CD14-positive monocyte (primary cell): Measurements from ENCODE around the gene DNAAF3. TPM values are rescaled to one million over a fixed set of nuclear protein-coding genes. Genes with fewer than 3 reads are reported as not detected.

ENCODE experiments used
- DNase-seq, 3 donors: peaks; one replicate each; pipeline ENCODE4 v3.0.0-alpha.2; 2011 to 2022
- H2AFZ ChIP-seq: 2 replicates; pipeline ENCODE4 v1.6.0; 2012; ENCODE audit warnings: mild to moderate bottlenecking, low read depth, low read length, inconsistent platforms; ENCODE audit not compliant: insufficient read depth, poor library complexity, severe bottlenecking
- H3K27ac ChIP-seq, 2 donors: 1 replicate in 1 of 2; 2 replicates in 1 of 2; pipeline ENCODE4 v1.5.1; 2012 to 2013; ENCODE audit warnings: low read length in 2 of 2, control low read depth in 1 of 2, inconsistent platforms in 1 of 2, low read depth in 1 of 2, mild to moderate bottlenecking in 1 of 2
- H3K27me3 ChIP-seq, 2 donors: one replicate each; pipeline versions ENCODE4 v1.6.0 to v1.6.1; 2011 to 2013; ENCODE audit warnings: low read length in 2 of 2; ENCODE audit not compliant: control insufficient read depth in 2 of 2, insufficient read depth in 2 of 2
- H3K36me3 ChIP-seq, 2 donors: replicated peaks in 1 of 2; 1 replicate in 1 of 2; 2 replicates in 1 of 2; pipeline versions ENCODE4 v1.5.1 to v1.6.1; 2012 to 2013; ENCODE audit warnings: low read length in 2 of 2, control low read depth in 1 of 2, inconsistent platforms in 1 of 2, mild to moderate bottlenecking in 1 of 2; ENCODE audit not compliant: insufficient read depth in 2 of 2, control insufficient read depth in 1 of 2
- H3K4me1 ChIP-seq, 2 donors: 1 replicate in 1 of 2; 2 replicates in 1 of 2; pipeline versions ENCODE4 v1.5.1 to v1.6.1; 2012 to 2013; ENCODE audit warnings: low read length in 2 of 2, control low read depth in 1 of 2, inconsistent platforms in 1 of 2, mild to moderate bottlenecking in 1 of 2, moderate library complexity in 1 of 2; ENCODE audit not compliant: insufficient read depth in 2 of 2, control insufficient read depth in 1 of 2
- H3K4me2 ChIP-seq: replicated peaks from 2 replicates; pipeline ENCODE3; 2012; ENCODE audit warnings: low read length, moderate library complexity, mild to moderate bottlenecking; ENCODE audit not compliant: poor library complexity, severe bottlenecking; ENCODE audit errors: extremely low read depth
- H3K4me3 ChIP-seq, 3 experiments: fragments of 200-600 bp in 1 of 3; sonication (generic) in 1 of 3; replicated peaks in 1 of 3; 1 replicate in 2 of 3; 2 replicates in 1 of 3; pipeline ENCODE4 v1.5.1; 2011 to 2013; ENCODE audit warnings: low read length in 3 of 3, mild to moderate bottlenecking in 3 of 3, control low read depth in 2 of 3, low read depth in 2 of 3, inconsistent platforms in 1 of 3, moderate library complexity in 1 of 3
- H3K79me2 ChIP-seq: 2 replicates; pipeline ENCODE4 v1.6.0; 2012; ENCODE audit warnings: mild to moderate bottlenecking, control low read depth, inconsistent platforms, low read length, moderate library complexity; ENCODE audit not compliant: insufficient read depth
- H3K9ac ChIP-seq: 2 replicates; pipeline ENCODE4 v1.6.0; 2017; ENCODE audit warnings: low read length, mild to moderate bottlenecking; ENCODE audit not compliant: insufficient read depth, poor library complexity, severe bottlenecking
- H3K9me3 ChIP-seq, 2 donors: replicated peaks in 1 of 2; 1 replicate in 1 of 2; 2 replicates in 1 of 2; pipeline versions ENCODE4 v1.5.1 to v1.6.1; 2012 to 2013; ENCODE audit warnings: low read length in 2 of 2, control low read depth in 1 of 2; ENCODE audit not compliant: control insufficient read depth in 1 of 2, insufficient read depth in 1 of 2
- H4K20me1 ChIP-seq: 2 replicates; pipeline ENCODE4 v1.6.0; 2012; ENCODE audit warnings: mild to moderate bottlenecking, low read length, control low read depth, moderate library complexity; ENCODE audit not compliant: insufficient read depth
- H3K27ac Mint-ChIP-seq, 7 donors: one replicate each; pipeline ENCODE4 v1.8.0; 2020; ENCODE audit warnings: mild to moderate bottlenecking in 7 of 7, mixed read lengths in 7 of 7, moderate library complexity in 6 of 7, inconsistent platforms in 2 of 7
- H3K27me3 Mint-ChIP-seq, 3 donors: one replicate each; pipeline ENCODE4 v1.8.0; 2021 to 2022; ENCODE audit warnings: low read depth in 3 of 3, mild to moderate bottlenecking in 3 of 3, mixed read lengths in 3 of 3, moderate library complexity in 3 of 3, inconsistent platforms in 1 of 3
- H3K36me3 Mint-ChIP-seq, 2 donors: one replicate each; pipeline ENCODE4 v1.8.0; 2020; ENCODE audit warnings: mixed read lengths in 2 of 2, inconsistent platforms in 1 of 2, mild to moderate bottlenecking in 1 of 2
- H3K4me1 Mint-ChIP-seq: one replicate; pipeline ENCODE4 v1.8.0; 2020; ENCODE audit warnings: mild to moderate bottlenecking, mixed read lengths
- H3K4me3 Mint-ChIP-seq, 2 donors: one replicate each; pipeline ENCODE4 v1.8.0; 2020; ENCODE audit warnings: mild to moderate bottlenecking in 2 of 2, mixed read lengths in 2 of 2, moderate library complexity in 1 of 2
- H3K9me3 Mint-ChIP-seq, 7 donors: one replicate each; pipeline ENCODE4 v1.8.0; 2020 to 2022; ENCODE audit warnings: mixed read lengths in 7 of 7, mild to moderate bottlenecking in 6 of 7, moderate library complexity in 6 of 7, inconsistent platforms in 2 of 7
- WGBS: methylation state at CpG from one replicate; pipeline ENCODE4 v1.1.5; 2013; ENCODE audit warnings: missing lambda C conversion rate; ENCODE audit not compliant: insufficient coverage; 5-methylcytosine and 5-hydroxymethylcytosine counted together
- intact Hi-C, 2 donors: fragments of 100-400 bp; cut with micrococcal nuclease; formaldehyde crosslinking; loops; one replicate each; pipeline versions ENCODE4 v1.15.0 to v1.15.1; 2023
- polyA plus RNA-seq, 3 donors: library from polyadenylated mRNA; depleted of rRNA in 1 of 3; unstranded in 2 of 3; stranded (reverse) in 1 of 3; fragments of 300-500 nt in 2 of 3; fragments of >200 nt in 1 of 3; fragmentation: Illumina TruSeq in 2 of 3; gene quantifications; 1 replicate in 2 of 3; 2 replicates in 1 of 3; pipeline ENCODE4 v1.2.3, GENCODE V29; 2012 to 2021
- TF ChIP-seq, protein P1 (sequence below): fragments of 200-600 bp; IDR thresholded peaks from one replicate; pipeline ENCODE4 v1.8.0; 2022; ENCODE audit warnings: antibody characterized with exemption, mild to moderate bottlenecking

DNAAF3 gene
- polyA plus RNA-seq, 3 donors: 0.19 TPM; not detected in 2

DNA sequence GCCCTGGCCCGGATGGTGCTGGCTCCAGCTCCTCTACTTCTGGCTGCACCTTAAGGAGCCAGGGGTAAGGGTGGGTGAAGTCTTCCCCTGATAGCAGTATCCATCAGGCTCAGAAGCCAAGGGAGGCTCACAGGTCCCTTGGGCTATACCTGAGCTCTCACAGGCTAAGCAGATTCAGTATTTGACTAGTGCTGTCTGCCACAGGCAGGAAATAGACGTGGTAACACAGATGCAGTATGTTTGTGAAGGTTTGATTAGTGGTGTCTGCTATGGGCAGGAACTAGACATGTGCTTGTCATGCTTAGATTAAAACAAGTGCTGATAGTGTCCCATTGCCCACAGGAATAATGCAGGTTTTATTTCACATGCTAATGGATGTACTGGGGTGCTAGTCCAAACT, 9.7 kb upstream of the DNAAF3 start:
- Histone ChIP-seq H3K4me3 (no peak overlapping the region), H2AFZ (no peak overlapping the region), H3K27me3 (peaks cover 38 to 98% of the 10 kb centered on the region in 2 donors), H3K4me1 (peaks cover 19 to 31% of the 10 kb centered on the region in 2 donors), H3K79me2 (no peaks in the 10 kb centered on the region), H3K9ac (no peak overlapping the region), H4K20me1 (no peaks in the 10 kb centered on the region), H3K36me3 (no peaks in the 10 kb centered on the region), H3K27ac (no peak overlapping the region), H3K4me2 (no peak overlapping the region), H3K9me3 (peaks cover 19 to 28% of the 10 kb centered on the region in 2 donors)
- peaks cover 88 to 99% (median 98%) of the 10 kb centered on the region in 3 donors for H3K27me3 Mint-ChIP-seq
- WGBS: 0% methylated on average over 1 of the region's 2 CpGs
- peaks cover 27% of the 10 kb centered on the region for H3K4me1 Mint-ChIP-seq
- H3K4me3 Mint-ChIP-seq: peak overlapping the region in 1 of 2 donors; percentile 1
- H3K36me3 Mint-ChIP-seq: peaks cover 2 to 5% of the 10 kb centered on the region in 2 donors
- H3K9me3 Mint-ChIP-seq: peaks cover 7 to 45% (median 33%) of the 10 kb centered on the region in 7 donors
- no peak for DNase-seq
- TF ChIP-seq, protein P1, sequence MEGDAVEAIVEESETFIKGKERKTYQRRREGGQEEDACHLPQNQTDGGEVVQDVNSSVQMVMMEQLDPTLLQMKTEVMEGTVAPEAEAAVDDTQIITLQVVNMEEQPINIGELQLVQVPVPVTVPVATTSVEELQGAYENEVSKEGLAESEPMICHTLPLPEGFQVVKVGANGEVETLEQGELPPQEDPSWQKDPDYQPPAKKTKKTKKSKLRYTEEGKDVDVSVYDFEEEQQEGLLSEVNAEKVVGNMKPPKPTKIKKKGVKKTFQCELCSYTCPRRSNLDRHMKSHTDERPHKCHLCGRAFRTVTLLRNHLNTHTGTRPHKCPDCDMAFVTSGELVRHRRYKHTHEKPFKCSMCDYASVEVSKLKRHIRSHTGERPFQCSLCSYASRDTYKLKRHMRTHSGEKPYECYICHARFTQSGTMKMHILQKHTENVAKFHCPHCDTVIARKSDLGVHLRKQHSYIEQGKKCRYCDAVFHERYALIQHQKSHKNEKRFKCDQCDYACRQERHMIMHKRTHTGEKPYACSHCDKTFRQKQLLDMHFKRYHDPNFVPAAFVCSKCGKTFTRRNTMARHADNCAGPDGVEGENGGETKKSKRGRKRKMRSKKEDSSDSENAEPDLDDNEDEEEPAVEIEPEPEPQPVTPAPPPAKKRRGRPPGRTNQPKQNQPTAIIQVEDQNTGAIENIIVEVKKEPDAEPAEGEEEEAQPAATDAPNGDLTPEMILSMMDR: no peak
- no peak overlapping the region for H3K27ac Mint-ChIP-seq
- intact Hi-C loops: no loop called here

- H3K4me3 Mint-ChIP-seq: peak overlapping the region in 1 of 2 donors; percentile 78
- Histone ChIP-seq H4K20me1 (no peaks in the 10 kb centered on the region), H3K27ac (no peak overlapping the region), H3K27me3 (peaks cover 31 to 97% of the 10 kb centered on the region in 2 donors), H3K9me3 (peaks cover 19 to 24% of the 10 kb centered on the region in 2 donors), H3K4me3 (no peak overlapping the region), H3K4me2 (no peak overlapping the region), H3K36me3 (no peaks in the 10 kb centered on the region), H2AFZ (no peak overlapping the region), H3K79me2 (no peaks in the 10 kb centered on the region), H3K9ac (no peak overlapping the region), H3K4me1 (peaks cover 19 to 31% of the 10 kb centered on the region in 2 donors)
- H3K27ac Mint-ChIP-seq: no peak overlapping the region
- H3K9me3 Mint-ChIP-seq: peaks cover 7 to 45% (median 30%) of the 10 kb centered on the region in 7 donors
- no peak for DNase-seq
- H3K4me1 Mint-ChIP-seq: peaks cover 25% of the 10 kb centered on the region
- TF ChIP-seq, protein P1: no peak
- H3K27me3 Mint-ChIP-seq: peaks cover 87 to 99% (median 98%) of the 10 kb centered on the region in 3 donors
- 68% methylated on average over 43 of the region's 43 CpGs for WGBS
- peaks cover 2 to 5% of the 10 kb centered on the region in 2 donors for H3K36me3 Mint-ChIP-seq
- intact Hi-C loops: no loop called here
Observed at GRCh38 chr19:55175117-55175867, 8.9 kb upstream of the DNAAF3 start.
